Inflammatory macrophage (primary cell): ENCODE measurements around the gene SON.
"Not testable (repeated sequence)": the region's sequence is repeated elsewhere in the genome, so short reads cannot be mapped to it uniquely, and the experiment has no call there.

ENCODE experiments used
- DNase-seq, 2 donors: peaks; one replicate each; pipeline ENCODE4 v3.0.0-alpha.2; 2020 to 2022

The SON gene

DNA sequence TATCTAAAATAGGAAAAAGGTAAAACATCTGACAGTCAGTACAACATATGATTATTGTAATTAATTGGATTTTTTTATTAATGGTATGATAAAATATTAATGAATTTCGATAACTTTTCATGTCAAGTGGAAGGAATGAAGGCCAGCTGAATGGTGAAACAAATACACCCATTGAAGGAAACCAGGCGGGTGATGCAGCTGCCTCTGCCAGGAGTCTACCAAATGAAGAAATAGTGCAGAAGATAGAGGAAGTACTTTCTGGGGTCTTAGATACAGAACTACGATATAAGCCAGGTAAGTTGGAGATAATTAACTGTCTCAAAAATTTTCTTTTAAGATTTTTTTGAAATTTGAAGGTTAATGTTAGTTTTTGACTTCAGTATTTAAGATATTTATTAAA lies 3.2 kb downstream of the SON start:
- DNase-seq, result peak; percentile 30 to 50

DNA sequence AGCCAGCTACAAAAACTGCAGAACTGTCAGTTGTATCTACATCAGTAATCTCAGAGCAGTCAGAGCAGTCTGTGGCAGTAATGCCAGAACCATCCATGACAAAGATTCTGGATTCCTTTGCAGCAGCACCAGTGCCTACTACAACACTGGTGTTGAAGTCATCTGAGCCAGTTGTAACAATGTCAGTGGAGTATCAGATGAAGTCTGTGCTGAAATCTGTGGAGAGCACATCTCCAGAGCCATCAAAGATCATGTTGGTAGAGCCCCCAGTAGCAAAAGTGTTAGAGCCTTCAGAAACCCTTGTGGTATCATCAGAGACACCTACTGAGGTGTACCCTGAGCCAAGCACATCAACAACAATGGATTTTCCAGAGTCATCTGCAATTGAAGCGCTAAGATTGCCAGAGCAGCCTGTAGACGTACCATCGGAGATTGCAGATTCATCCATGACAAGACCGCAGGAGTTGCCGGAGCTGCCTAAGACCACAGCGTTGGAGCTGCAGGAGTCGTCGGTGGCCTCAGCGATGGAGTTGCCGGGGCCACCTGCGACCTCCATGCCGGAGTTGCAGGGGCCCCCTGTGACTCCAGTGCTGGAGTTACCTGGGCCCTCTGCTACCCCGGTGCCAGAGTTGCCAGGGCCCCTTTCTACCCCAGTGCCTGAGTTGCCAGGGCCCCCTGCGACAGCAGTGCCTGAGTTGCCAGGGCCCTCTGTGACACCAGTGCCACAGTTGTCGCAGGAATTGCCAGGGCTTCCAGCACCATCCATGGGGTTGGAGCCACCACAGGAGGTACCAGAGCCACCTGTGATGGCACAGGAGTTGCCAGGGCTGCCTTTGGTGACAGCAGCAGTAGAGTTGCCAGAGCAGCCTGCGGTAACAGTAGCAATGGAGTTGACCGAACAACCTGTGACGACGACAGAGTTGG lies 7.3 kb downstream of the SON start:
- no peak for DNase-seq

DNA sequence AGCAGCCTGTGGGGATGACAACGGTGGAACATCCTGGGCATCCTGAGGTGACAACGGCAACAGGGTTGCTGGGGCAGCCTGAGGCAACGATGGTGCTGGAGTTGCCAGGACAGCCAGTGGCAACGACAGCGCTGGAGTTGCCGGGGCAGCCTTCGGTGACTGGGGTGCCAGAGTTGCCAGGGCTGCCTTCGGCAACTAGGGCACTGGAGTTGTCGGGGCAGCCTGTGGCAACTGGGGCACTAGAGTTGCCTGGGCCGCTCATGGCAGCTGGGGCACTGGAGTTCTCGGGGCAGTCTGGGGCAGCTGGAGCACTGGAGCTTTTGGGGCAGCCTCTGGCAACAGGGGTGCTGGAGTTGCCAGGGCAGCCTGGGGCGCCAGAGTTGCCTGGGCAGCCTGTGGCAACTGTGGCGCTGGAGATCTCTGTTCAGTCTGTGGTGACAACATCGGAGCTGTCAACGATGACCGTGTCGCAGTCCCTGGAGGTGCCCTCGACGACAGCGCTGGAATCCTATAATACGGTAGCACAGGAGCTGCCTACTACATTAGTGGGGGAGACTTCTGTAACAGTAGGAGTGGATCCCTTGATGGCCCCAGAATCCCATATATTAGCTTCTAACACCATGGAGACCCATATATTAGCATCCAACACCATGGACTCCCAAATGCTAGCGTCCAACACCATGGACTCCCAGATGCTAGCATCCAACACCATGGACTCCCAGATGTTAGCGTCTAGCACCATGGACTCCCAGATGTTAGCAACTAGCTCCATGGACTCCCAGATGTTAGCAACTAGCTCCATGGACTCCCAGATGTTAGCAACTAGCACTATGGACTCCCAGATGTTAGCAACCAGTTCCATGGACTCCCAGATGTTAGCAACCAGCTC lies 8.2 kb downstream of the SON start:
- DNase-seq, result no peak

DNA sequence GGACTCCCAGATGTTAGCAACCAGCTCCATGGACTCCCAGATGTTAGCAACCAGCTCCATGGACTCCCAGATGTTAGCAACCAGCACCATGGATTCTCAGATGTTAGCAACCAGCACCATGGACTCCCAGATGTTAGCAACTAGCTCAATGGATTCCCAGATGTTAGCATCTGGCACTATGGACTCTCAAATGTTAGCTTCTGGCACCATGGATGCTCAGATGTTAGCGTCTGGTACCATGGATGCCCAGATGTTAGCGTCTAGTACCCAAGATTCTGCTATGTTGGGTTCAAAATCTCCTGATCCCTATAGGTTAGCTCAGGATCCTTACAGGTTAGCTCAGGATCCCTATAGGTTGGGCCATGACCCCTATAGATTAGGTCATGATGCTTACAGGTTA lies 8.8 kb downstream of the SON start:
- no peak for DNase-seq

DNA sequence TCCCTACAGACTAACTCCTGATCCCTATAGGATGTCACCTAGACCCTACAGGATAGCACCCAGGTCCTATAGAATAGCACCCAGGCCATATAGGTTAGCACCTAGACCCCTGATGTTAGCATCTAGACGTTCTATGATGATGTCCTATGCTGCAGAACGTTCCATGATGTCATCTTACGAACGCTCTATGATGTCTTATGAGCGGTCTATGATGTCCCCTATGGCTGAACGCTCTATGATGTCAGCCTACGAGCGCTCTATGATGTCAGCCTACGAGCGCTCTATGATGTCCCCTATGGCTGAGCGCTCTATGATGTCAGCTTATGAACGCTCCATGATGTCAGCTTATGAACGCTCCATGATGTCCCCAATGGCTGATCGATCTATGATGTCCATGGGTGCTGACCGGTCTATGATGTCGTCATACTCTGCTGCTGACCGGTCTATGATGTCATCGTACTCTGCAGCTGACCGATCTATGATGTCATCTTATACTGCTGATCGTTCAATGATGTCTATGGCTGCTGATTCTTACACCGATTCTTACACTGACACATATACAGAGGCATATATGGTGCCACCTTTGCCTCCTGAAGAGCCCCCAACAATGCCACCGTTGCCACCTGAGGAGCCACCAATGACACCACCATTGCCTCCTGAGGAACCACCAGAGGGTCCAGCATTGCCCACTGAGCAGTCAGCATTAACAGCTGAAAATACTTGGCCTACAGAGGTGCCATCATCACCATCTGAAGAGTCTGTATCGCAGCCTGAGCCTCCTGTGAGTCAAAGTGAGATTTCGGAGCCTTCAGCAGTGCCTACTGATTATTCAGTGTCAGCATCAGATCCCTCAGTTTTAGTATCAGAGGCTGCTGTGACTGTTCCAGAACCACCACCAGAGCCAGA lies 9.5 kb downstream of the SON start:
- no peak for DNase-seq

DNA sequence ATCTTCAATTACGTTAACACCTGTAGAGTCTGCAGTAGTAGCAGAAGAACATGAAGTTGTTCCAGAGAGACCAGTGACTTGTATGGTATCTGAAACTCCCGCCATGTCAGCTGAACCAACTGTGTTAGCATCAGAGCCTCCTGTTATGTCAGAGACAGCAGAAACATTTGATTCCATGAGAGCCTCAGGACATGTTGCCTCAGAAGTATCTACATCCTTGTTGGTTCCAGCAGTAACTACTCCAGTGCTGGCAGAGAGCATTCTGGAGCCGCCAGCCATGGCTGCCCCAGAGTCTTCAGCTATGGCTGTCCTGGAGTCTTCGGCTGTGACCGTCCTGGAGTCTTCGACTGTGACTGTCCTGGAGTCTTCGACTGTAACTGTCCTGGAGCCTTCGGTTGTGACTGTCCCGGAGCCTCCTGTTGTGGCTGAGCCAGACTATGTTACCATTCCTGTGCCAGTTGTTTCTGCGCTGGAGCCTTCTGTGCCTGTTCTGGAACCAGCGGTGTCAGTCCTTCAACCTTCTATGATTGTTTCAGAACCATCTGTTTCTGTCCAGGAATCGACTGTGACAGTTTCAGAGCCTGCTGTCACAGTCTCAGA lies 10.3 kb downstream of the SON start:
- no peak for DNase-seq

DNA sequence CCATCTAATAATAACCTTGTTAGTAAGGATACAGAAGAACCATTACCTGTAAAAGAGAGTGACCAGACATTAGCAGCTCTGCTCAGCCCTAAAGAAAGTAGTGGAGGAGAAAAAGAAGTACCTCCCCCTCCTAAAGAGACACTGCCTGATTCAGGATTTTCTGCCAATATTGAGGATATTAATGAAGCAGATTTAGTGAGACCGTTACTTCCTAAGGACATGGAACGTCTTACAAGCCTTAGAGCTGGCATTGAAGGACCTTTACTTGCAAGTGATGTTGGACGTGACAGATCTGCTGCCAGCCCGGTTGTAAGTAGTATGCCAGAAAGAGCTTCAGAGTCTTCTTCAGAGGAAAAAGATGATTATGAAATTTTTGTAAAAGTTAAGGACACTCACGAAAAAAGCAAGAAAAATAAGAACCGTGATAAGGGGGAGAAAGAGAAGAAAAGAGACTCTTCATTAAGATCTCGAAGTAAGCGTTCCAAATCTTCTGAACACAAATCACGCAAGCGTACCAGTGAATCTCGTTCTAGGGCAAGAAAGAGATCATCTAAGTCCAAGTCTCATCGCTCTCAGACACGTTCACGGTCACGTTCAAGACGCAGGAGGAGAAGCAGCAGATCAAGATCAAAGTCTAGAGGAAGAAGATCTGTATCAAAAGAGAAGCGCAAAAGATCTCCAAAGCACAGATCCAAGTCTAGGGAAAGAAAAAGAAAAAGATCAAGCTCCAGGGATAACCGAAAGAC lies 11.6 kb downstream of the SON start:
- no peak for DNase-seq

DNA sequence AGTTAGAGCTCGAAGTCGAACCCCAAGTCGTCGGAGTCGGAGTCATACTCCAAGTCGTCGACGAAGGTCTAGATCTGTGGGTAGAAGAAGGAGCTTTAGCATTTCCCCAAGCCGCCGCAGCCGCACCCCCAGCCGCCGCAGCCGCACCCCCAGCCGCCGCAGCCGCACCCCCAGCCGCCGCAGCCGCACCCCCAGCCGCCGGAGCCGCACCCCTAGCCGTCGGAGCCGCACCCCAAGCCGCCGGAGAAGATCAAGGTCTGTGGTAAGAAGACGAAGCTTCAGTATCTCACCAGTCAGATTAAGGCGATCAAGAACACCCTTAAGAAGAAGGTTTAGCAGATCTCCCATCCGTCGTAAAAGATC lies 12.1 kb downstream of the SON start:
- no peak for DNase-seq

DNA sequence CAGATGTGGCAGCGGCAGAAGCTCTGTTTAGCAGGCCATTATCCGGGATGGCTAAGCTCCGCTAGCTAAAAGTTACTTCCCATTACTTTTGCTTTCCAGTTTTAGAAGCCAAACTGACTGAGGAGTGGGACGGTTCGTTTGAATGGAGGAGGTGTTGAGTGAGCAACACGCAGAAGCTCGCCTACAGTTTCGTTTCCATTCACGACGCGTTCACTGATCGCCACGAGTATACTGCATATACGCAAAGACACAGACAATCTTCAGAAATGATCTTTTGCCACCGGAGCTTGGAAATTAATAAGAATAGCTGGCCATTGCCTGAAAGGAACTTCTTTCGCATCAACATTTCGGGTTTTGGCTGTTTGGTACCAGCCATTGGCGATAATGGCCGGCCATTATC lies 14.6 kb downstream of the SON start:
- no peak for DNase-seq

DNA sequence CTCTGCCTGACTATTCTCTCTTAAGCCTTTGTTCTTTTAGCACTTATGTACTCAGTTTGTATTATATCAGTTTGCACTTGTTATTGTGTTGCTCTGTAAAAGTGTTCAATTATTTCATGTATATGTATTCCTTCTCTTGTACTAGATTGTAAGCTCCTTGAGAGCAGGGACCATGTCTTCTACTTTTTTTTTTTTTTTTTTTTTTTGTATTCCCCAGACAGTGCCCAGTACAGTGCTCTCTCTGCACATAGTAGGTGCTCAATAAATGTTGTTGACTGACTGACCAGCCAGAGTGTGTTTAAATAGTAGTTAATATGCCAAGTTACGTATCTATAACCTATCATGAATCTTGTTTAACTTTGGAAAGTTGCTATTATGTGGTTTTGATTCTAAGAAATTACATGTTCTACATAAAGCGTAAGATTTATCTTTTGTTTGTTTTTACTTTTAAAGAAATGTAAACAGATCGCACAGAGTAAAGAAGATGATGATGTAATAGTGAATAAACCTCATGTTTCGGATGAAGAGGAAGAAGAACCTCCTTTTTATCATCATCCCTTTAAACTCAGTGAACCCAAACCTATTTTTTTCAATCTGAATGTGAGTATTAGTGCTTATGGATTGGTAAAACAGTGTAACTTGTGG lies 16.1 kb downstream of the SON start:
- DNase-seq, result no peak

DNA sequence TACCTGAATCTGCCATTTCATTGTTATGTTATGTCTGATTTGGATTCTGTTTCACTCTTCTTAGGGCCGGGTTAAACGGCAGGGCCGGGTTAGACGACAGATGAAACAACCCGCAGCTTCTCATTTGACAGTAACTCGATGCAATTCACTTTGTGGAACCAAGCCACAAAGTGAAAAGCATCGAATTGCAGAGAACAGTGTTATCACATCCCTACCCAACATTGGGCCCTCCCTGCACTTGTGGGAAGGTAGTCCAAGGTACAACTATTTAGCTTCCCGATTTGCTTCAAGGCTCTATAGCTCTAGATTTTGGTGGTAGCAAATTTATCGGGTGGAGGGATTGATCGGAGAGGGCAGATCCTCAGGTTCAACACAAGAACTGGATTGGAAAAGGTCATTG lies 17.0 kb downstream of the SON start:
- no peak for DNase-seq

DNA sequence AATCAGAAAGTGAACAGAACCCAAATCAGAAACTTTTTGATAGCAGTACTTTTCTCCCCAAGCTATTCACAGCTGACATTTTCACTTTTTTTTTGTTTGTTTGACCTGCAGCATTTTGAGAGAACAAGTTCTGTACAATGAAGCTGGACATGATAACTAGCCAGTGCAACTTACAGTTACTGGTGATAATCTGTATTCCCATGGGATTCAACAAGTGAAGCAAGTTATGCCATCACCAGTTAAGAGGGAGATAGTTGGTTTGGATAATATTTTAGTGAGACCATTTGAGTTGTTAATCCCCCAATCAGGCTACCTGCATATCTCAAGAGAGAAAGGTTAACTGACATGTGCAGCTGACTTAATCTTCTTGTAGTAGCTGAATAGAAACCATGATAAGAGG lies 18.1 kb downstream of the SON start:
- no peak for DNase-seq

DNA sequence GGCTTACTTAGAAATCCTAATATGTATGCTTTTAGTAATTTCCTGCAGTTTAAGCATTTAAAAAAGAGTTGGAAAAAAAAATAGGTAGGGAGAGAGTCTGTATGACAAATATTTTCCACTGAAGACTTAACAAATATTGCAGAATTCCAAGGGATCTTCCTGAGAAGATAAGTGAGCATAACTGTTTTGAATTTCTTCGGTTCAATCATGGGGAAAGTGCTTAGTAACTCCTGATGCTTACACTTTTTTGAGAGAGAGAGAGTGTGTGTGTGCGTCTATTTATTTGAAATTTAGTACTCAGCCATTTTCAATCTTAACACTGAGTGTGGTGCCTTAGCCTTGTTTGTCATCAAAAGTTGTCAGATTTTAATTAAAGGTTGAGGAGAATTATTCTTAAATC lies 18.5 kb downstream of the SON start:
- DNase-seq, result no peak

DNA sequence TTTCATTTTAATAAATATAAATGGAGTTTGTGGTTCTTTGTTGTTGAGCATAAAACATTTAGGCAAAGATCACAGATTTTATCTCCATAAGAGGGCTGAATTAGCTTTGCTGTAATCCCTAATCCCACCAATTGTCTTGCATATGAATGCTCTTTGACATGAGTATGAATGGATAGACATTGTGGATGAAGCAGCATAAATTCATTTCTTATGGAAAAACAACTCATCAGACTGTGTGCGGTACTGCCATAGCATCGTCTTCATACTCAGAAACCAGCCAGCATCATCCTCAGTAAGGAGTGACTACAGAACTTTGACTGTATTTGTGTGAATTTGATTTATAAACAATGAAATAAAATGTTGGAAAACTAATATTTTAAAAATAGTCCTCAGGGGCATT lies 19.6 kb downstream of the SON start:
- DNase-seq, result no peak

DNA sequence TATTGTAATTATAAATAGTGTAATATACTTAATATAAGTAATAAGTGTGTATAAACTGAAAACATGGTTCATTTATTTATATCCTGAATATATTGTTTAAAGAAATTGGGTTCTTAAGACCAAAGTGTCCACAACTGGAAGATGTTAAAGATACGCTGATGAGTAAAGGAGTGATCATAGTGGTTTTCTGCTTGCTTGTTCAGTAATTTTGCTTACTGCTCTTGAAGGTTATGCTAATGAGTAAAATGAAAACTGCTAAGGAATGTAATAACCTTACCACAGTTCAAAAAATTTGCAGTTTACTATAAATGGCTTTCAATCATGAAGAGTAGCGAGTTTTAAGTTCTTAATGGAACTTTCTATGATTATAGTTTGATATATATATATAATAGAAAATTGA lies 23.7 kb downstream of the SON start:
- DNase-seq, result no peak

DNA sequence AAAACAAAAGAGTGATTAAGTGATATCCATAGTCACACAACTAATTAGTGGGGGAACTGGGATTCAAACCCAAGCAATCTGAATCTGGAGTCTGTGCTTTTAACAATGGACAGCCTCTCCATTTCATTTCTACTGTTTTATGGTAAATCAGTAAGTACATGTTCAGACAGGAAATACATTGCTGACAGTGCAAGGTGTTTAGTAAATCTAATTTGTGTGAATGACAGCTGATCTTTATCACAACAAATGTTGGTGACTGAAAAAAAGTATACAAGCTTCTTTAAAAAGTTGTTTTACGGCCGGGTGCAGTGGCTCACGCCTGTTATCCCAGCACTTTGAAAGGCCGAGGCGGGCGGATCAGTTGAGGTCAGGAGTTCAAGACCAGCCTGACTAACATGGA lies 25.1 kb downstream of the SON start:
- DNase-seq, result no peak

DNA sequence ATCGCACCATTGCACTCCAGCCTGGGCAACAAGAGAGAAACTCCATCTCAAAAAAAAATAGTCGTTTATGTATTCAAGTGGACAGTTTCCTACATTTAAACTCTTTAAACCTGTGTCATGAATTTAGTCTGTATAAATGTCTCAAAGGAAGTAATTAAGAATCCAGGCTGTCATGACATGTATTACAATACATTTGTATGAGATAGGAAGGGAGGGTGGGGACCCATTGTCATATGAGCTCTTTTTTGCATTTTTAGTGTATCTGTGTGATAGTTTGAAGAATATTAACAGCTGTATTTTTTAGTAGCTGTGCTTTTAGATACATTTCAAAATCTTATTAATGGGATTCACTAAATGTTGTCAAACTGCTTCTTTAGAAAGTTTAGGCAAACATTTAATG lies 25.6 kb downstream of the SON start:
- no peak for DNase-seq

DNA sequence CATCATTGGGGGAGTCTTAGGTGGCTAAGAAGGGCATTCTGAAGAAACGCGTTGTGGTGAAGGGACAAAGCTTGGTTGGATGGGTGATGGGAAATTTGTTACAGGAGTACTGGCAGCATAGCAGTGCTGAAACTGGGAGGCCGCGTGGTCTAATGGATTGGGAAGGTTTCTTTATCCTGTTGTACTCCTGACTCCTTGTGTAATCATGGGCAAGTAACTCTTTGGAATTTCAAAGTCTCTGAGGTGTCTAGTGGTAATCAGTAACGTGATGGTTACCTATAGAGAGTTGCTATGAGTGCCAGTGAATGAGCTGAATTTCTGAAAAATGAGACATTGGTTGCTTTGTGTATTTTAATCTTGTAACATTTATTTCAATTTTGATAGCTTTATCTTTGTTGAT lies 27.2 kb downstream of the SON start:
- DNase-seq, result no peak

DNA sequence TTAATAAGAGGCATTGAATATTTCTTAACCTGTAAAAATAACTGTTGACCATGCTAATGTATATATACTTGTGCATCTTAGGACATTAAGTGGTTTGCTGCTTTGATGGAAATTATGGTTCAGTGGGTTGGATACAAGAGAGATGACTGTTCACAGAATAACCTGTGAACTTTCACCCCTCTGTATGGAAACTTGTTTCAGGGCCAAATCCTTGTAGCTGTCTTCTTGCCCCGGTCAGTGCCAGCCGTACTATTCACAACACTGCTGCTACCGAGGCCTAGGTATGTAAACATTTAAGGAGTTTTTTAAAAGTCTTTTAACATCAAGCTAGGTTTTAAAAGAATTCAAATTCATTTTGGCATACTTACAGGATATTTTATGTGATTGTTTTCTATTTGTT lies 29.5 kb downstream of the SON start:
- DNase-seq, result no peak

DNA sequence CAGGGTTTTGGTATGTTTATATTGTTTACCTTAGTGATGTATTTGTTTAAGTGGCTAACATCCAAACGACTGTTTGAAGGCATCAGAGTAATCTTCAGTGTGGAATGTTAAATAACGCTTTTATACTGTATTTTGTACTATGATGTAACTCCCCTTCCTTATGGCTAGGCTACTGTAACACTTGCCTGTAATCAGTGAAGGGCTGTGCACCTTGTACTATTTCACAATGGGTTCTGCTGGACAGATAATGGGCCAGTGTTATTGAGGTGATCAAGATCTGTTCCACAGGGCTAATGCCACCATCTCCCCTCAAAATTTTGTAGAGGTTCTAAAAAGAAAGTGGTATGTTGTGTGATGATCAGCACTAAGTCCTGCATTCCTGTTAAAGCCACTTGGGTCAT lies 33.9 kb downstream of the SON start:
- DNase-seq, result not testable (repeated sequence)

DNA sequence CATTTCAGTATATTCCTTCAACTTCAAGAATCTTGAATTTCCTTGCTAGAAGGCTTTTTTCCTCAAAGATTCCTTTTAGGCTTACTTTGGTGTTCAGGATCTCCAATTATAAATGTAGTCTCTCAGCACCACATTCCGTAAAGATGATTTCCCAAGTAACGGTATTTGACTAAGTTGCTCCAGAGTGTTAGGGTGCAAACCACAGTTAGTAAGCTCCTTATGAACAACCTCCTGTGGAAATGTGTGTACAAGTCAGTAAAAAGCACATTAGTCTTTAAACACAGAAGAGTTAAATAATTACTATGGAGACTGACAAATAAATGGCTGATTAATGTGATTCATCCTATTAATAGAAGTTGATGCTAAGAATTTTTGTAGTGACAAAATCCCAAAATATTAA lies 35.4 kb downstream of the SON start:
- DNase-seq, result no peak
